ENCODE results near the gene PRDX4. TPM values are rescaled to one million over a fixed set of nuclear protein-coding genes. Genes with fewer than 3 reads are reported as not detected.
"Not testable (repeated sequence)": the region's sequence is repeated elsewhere in the genome, so short reads cannot be mapped to it uniquely, and the experiment has no call there.

Gene PRDX4
- total RNA-seq, 1 donor from 2014 or later: 34.7 TPM

GRCh38 chrX:23656091-23656490 is 11.2 kb upstream of the PRDX4 start:
- Histone ChIP-seq H3K9me3 (replicated peaks) (no peaks in the 10 kb centered on the region), H3K4me3 (no peak overlapping the region), H3K27ac (replicated peaks) (no peak overlapping the region), H3K36me3 (no peaks in the 10 kb centered on the region), H3K27me3 (ENCODE audit: low read depth) (no peaks in the 10 kb centered on the region), H3K4me1 (no peaks in the 10 kb centered on the region)
- no peak for TF ChIP-seq CTCF (IDR thresholded peaks at IDR 0.05; ENCODE audit: borderline replicate concordance)
- intact Hi-C loops (cut with micrococcal nuclease): no loop called here
- no peak for DNase-seq

DNA sequence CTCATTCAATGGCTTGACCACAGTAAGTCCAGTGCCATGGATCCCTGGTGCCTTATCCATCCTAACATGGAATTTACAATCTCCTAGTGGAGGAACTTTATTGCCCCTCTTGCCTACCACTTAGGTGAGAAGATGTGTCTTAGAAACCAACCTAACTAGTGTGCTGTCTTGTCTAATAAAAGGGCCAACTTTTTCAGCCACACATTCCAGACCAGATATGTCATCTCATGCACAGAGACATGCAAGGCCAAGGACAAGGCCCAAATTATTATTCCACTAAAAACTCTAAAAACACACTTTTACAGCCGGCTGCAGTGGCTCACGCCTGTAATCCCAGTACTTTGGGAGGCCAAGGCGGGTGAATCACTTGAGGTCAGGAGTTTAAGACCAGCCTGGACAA is 10.6 kb upstream of the PRDX4 start:
- Histone ChIP-seq H3K27me3 (ENCODE audit: low read depth) (no peaks in the 10 kb centered on the region), H3K9me3 (replicated peaks) (no peaks in the 10 kb centered on the region), H3K4me1 (no peaks in the 10 kb centered on the region), H3K4me3 (no peak overlapping the region), H3K36me3 (no peaks in the 10 kb centered on the region), H3K27ac (replicated peaks) (no peak overlapping the region)
- TF ChIP-seq CTCF (IDR thresholded peaks at IDR 0.05; ENCODE audit: borderline replicate concordance): no peak
- DNase-seq: no peak
- intact Hi-C loops (cut with micrococcal nuclease): no loop called here

GRCh38 chrX:23659339-23659738 is 8.0 kb upstream of the PRDX4 start:
- Histone ChIP-seq H3K27me3 (ENCODE audit: low read depth) (no peaks in the 10 kb centered on the region), H3K9me3 (replicated peaks) (no peaks in the 10 kb centered on the region), H3K36me3 (no peaks in the 10 kb centered on the region), H3K4me3 (no peak overlapping the region), H3K27ac (replicated peaks) (no peak overlapping the region), H3K4me1 (no peaks in the 10 kb centered on the region)
- no peak for TF ChIP-seq CTCF (IDR thresholded peaks at IDR 0.05; ENCODE audit: borderline replicate concordance)
- DNase-seq: no peak
- intact Hi-C loops (cut with micrococcal nuclease): no loop called here

DNA sequence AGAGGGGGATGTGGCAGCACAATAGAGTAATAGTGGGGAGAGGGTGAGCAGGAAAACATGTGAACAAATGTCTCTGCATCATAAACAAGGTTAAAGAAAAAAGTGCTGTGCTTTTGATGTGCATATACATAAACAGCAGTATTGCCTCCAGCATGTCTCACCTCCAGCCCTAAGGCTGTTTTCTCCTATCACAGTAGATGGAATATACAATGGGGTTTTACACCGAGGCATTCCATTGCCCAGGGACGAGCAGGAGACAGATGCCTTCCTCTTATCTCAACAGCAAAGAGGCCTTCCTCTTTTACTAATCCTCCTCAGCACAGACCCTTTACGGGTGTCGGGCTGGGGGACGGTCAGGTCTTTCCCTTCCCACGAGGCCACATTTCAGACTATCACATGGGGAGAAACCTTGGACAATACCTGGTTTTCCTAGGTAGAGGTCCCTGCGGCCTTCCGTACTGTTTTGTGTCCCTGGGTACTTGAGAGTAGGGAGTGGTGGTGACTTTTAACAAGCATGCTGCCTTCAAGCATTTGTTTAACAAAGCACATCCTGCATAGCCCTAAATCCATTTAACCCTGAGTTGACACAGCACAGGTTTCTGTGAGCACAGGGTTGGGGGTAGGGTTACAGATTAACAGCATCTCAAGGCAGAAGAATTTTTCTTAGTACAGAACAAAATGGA is 7.1 kb upstream of the PRDX4 start:
- H3K4me3 ChIP-seq; DNase-seq; H3K4me1 ChIP-seq; H3K27ac ChIP-seq (replicated peaks); H3K36me3 ChIP-seq; H3K9me3 ChIP-seq (replicated peaks); intact Hi-C loops (cut with micrococcal nuclease); H3K27me3 ChIP-seq (ENCODE audit: low read depth): not testable (repeated sequence)

DNA sequence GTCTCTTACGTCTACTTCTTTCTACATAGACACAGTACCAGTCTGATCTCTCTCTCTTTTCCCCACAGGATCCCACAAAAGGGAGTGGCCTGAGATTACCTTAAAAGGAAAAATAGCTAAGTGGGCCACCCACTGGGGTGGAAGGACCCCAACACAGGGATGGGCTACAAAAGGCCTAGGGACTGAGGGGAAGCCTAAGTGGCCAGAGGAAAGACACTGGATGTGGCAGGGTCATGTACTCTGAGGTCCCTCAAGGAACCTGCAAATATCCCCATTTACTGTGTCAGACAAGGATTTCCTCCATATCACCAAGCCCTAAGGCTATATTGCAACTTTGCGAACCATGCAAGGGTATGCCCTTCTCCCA is 6.5 kb upstream of the PRDX4 start:
- no peak for DNase-seq
- Histone ChIP-seq H3K27me3 (ENCODE audit: low read depth) (no peaks in the 10 kb centered on the region), H3K9me3 (replicated peaks) (no peaks in the 10 kb centered on the region), H3K36me3 (no peaks in the 10 kb centered on the region), H3K4me1 (no peaks in the 10 kb centered on the region), H3K27ac (replicated peaks) (no peak overlapping the region), H3K4me3 (no peak overlapping the region)
- intact Hi-C loops (cut with micrococcal nuclease): no loop called here
- TF ChIP-seq CTCF (IDR thresholded peaks at IDR 0.05; ENCODE audit: borderline replicate concordance): no peak

- DNase-seq: no peak
- Histone ChIP-seq H3K4me1 (peaks cover 2% of the 10 kb centered on the region), H3K9me3 (replicated peaks) (no peaks in the 10 kb centered on the region), H3K27me3 (ENCODE audit: low read depth) (no peaks in the 10 kb centered on the region), H3K4me3 (no peak overlapping the region), H3K36me3 (no peaks in the 10 kb centered on the region), H3K27ac (replicated peaks) (no peak overlapping the region)
- TF ChIP-seq CTCF (IDR thresholded peaks at IDR 0.05; ENCODE audit: borderline replicate concordance): no peak
- intact Hi-C loops (cut with micrococcal nuclease): no loop called here
Observed at GRCh38 chrX:23661671-23662070, 5.6 kb upstream of the PRDX4 start.

Measured in left ventricle myocardium inferior (tissue), 1 donor.